OCI-LY3 (cell line): ENCODE data around the gene VCL.

Experiments
- H2AFZ ChIP-seq: fragments of 200-600, 300-600 bp; shearing (Covaris generic); 2 replicates; pipeline ENCODE4 v1.6.0; 2014; ENCODE audit warnings: antibody characterized with exemption, low read depth, low read length
- H3K27ac ChIP-seq: fragments of 200-600, 300-600 bp; sonication (generic); 2 replicates; pipeline ENCODE4 v1.5.1; 2014; ENCODE audit warnings: mild to moderate bottlenecking, low read length, moderate library complexity, mixed read lengths
- H3K27me3 ChIP-seq: fragments of 200-600, 300-600 bp; sonication (generic); 2 replicates; pipeline ENCODE4 v1.6.1; 2014; ENCODE audit warnings: low read depth, low read length, mixed read lengths
- H3K36me3 ChIP-seq: fragments of 200-600, 300-600 bp; sonication (generic); replicated peaks from 2 replicates; pipeline ENCODE3; 2014; ENCODE audit warnings: low read depth, low read length, mixed read lengths
- H3K4me1 ChIP-seq: fragments of 300-600, 200-600 bp; sonication (generic); 2 replicates; pipeline ENCODE4 v1.6.1; 2014; ENCODE audit warnings: low read length, mixed read lengths
- H3K4me2 ChIP-seq: fragments of 200-600, 300-600 bp; sonication (generic); 2 replicates; pipeline ENCODE4 v1.6.1; 2014; ENCODE audit warnings: low read length, mixed read lengths
- H3K4me3 ChIP-seq: fragments of 300-600, 200-600 bp; sonication (generic); 2 replicates; pipeline ENCODE4 v1.5.1; 2014; ENCODE audit warnings: antibody characterized with exemption, mild to moderate bottlenecking, low read length, moderate library complexity
- H3K79me2 ChIP-seq: fragments of 300-600, 200-600 bp; shearing (Covaris generic); 2 replicates; pipeline ENCODE4 v1.6.1; 2014; ENCODE audit warnings: mild to moderate bottlenecking, low read length, mixed read lengths
- H3K9ac ChIP-seq: fragments of 300-600, 200-600 bp; shearing (Covaris generic); 2 replicates; pipeline ENCODE4 v1.6.0; 2014; ENCODE audit warnings: mild to moderate bottlenecking, low read length, moderate library complexity
- H3K9me3 ChIP-seq: fragments of 200-600, 300-600 bp; shearing (Covaris generic); 2 replicates; pipeline ENCODE4 v1.6.1; 2014; ENCODE audit warnings: low read length, mixed read lengths; ENCODE audit not compliant: insufficient read depth
- H4K20me1 ChIP-seq: fragments of 200-600, 300-600 bp; sonication (generic); 2 replicates; pipeline ENCODE4 v1.6.1; 2016; ENCODE audit warnings: low read length, mixed read lengths; ENCODE audit not compliant: insufficient read depth
- CTCF ChIP-seq: fragments of 200-600, 300-600 bp; sonication (generic); IDR thresholded peaks from 2 replicates; pipeline ENCODE4 v1.5.1; 2014; ENCODE audit warnings: antibody characterized with exemption, low read length, low read depth
- EZH2phosphoT487 ChIP-seq: fragments of 200-600 bp; shearing (Covaris generic); IDR thresholded peaks from 2 replicates; pipeline ENCODE4 v1.6.1; 2018; ENCODE audit warnings: antibody characterized with exemption, mixed run types, low read depth

The VCL gene

GRCh38 chr10:73997787-73998622 lies at the start of gene VCL:
Gene VCL (plus strand): TSS chr10:73998116. CDS start chr10:73998208, 92 bp downstream.
- no peaks in the 10 kb centered on the region for H3K27me3 ChIP-seq
- no peaks in the 10 kb centered on the region for H4K20me1 ChIP-seq
- H3K9ac ChIP-seq, result peak within 1 kb of the TSS; percentile 75
- H3K36me3 ChIP-seq, result no peaks in the 10 kb centered on the region
- no peaks in the 10 kb centered on the region for H3K79me2 ChIP-seq
- H2AFZ ChIP-seq, result peak within 1 kb of the TSS; percentile 87
- peaks cover 11% of the 10 kb centered on the region; the same call in 1 of the 2 replicates for H3K4me1 ChIP-seq
- H3K27ac ChIP-seq, result peak within 1 kb of the TSS; percentile 50
- H3K4me3 ChIP-seq, result peak within 1 kb of the TSS; percentile 92
- peak within 1 kb of the TSS; percentile 82 for H3K4me2 ChIP-seq
- TF ChIP-seq CTCF, result no peak
- TF ChIP-seq EZH2phosphoT487, result no peak
- H3K9me3 ChIP-seq, result no peaks in the 10 kb centered on the region

- Histone ChIP-seq H3K9me3 (no peaks in the 10 kb centered on the region), H3K4me2 (no peak overlapping the region), H2AFZ (no peak overlapping the region), H3K27me3 (no peaks in the 10 kb centered on the region), H3K27ac (no peak overlapping the region), H3K36me3 (no peaks in the 10 kb centered on the region), H3K4me1 (no peaks in the 10 kb centered on the region), H3K79me2 (no peaks in the 10 kb centered on the region), H4K20me1 (no peaks in the 10 kb centered on the region), H3K9ac (no peak overlapping the region), H3K4me3 (no peak overlapping the region)
- TF ChIP-seq CTCF, result no peak
- no peak for TF ChIP-seq EZH2phosphoT487
Observed at GRCh38 chr10:73948947-73949633, 48.8 kb upstream of the VCL start.

- Histone ChIP-seq H3K9ac (no peak overlapping the region), H3K4me3 (no peak overlapping the region), H3K4me2 (no peak overlapping the region), H3K27ac (no peak overlapping the region), H3K36me3 (no peaks in the 10 kb centered on the region), H4K20me1 (no peaks in the 10 kb centered on the region), H3K27me3 (no peaks in the 10 kb centered on the region), H3K4me1 (no peaks in the 10 kb centered on the region), H3K9me3 (no peaks in the 10 kb centered on the region), H2AFZ (no peak overlapping the region), H3K79me2 (no peaks in the 10 kb centered on the region)
- TF ChIP-seq CTCF (no peak), EZH2phosphoT487 (no peak)
Observed at GRCh38 chr10:73950155-73950948, 47.6 kb upstream of the VCL start.
